ENCODE data around the gene TMC8.

The TMC8 gene

DNA sequence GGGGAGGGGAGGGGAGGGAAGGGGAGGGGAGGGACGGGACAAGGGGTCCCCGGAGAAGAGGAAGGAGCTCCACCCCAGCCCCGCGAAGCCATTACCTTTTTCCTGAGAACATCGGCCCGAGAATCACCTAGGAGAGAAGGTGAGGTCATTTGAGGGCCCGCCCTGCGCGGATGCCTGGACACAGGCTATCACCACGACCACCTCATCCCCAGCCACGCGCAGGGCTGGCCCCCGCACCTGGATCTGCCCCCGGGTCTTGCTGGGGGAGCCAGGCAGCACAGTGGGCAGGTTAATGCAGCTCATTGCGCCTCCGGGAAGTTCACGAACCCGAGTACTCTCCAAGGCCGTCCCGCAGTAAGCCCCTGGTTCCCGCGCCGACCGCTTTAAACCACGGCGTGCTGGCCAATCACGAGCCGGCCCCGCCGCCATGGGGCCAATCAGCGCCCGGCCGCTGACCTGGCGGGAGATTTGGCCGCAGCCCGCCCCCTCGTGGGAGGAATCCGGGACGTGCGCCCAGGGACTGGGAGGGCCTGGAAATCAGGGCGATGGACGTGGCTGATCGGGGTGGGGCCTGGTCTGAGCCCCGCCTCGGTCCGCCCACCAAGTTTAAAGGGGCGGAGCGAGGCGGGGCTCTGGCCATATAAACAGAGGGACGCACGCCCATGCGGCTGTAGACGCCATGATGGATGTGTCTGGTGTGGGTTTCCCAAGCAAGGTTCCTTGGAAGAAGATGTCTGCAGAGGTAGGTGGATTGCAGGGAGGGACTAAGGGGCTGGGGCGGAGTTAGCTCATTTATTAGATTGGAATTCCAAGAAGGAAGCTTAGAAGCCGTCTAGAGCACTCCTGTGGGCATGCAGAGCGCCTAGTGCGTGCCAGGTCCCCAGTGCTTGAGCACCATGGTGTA, 56.4 kb downstream of the TMC8 start, which contains the start of the genes AFMID and TK1:
AFMID (plus strand) TSS at position 671 of the 904 bp plus-strand sequence; CDS start at position 680, 9 bp downstream.
TK1 (minus strand) TSS at position 361 of the 904 bp plus-strand sequence; CDS start at position 303, 58 bp downstream.
- DNase-seq, result peak; percentile 97
- H2BK120ac ChIP-seq (ENCODE audit: low read depth, low read length), result peak within 1 kb of the TSS; percentile 64
- peak within 1 kb of the TSS; percentile 62 to 87 for H3K4me3 ChIP-seq (ENCODE audit: insufficient read depth in 1 of 2, low read depth in 1 of 2, low read length in 2 of 2)
- no peaks in the 10 kb centered on the region for H3K27me3 ChIP-seq (ENCODE audit: control insufficient read depth in 1 of 2, insufficient read depth in 1 of 2, low read length in 2 of 2)
- peaks cover 8 to 14% of the 10 kb centered on the region in 2 experiments for H3K36me3 ChIP-seq (ENCODE audit: control insufficient read depth in 1 of 2, insufficient read depth in 2 of 2, low read depth in 1 of 2, low read length in 2 of 2)
- no peak within 1 kb of the TSS for H3K27ac ChIP-seq (ENCODE audit: low read length, poor library complexity, severe bottlenecking)
- 4% methylated on average over 51 of the region's 57 CpGs for WGBS
- peak within 1 kb of the TSS; percentile 87 for H4K8ac ChIP-seq (ENCODE audit: low read length)
- no peak within 1 kb of the TSS for H3K4ac ChIP-seq (ENCODE audit: low read depth in 1 of 2, low read length in 2 of 2)
- H3K79me1 ChIP-seq (replicated peaks; ENCODE audit: low read length, poor library complexity, severe bottlenecking), result peaks cover 25% of the 10 kb centered on the region
- H2BK5ac ChIP-seq (ENCODE audit: low read depth, low read length, poor library complexity, severe bottlenecking), result no peak within 1 kb of the TSS
- H3K14ac ChIP-seq (ENCODE audit: low read length in 2 of 2), result peak within 1 kb of the TSS in 1 of 2 experiments; percentile 12
- peak within 1 kb of the TSS; percentile 80 for H2AK5ac ChIP-seq (ENCODE audit: low read length, severe bottlenecking)
- peak within 1 kb of the TSS in 1 of 2 experiments; percentile 2 for H2BK12ac ChIP-seq (ENCODE audit: low read length in 2 of 2)
- H3K9me3 ChIP-seq (ENCODE audit: control insufficient read depth, low read length), result no peaks in the 10 kb centered on the region
- H2BK15ac ChIP-seq (ENCODE audit: low read depth, poor library complexity, severe bottlenecking), result no peak within 1 kb of the TSS
- H3K9ac ChIP-seq (ENCODE audit: low read length), result peak within 1 kb of the TSS; percentile 83
- H3K23ac ChIP-seq (ENCODE audit: low read length in 2 of 2), result no peak within 1 kb of the TSS
- peaks cover 43% of the 10 kb centered on the region for H3K4me1 ChIP-seq (ENCODE audit: control insufficient read depth, insufficient read depth, low read depth, low read length)
- peak within 1 kb of the TSS; percentile 87 for H4K91ac ChIP-seq (ENCODE audit: low read length)
- H2AFZ ChIP-seq (ENCODE audit: low read depth, low read length), result peak within 1 kb of the TSS; percentile 51
- peak within 1 kb of the TSS; percentile 89 for H3K4me2 ChIP-seq (ENCODE audit: low read length, poor library complexity, severe bottlenecking)
- peak within 1 kb of the TSS; percentile 28 to 81 for H3K18ac ChIP-seq (ENCODE audit: low read depth in 1 of 2, low read length in 2 of 2)

Data from mesenchymal stem cell (in vitro differentiated cells and primary cell).